DOHH2 (cell line): ENCODE data around the gene AIM2.

Experiments
- H3F3A ChIP-seq: fragments of 200-600 bp; sonication (generic), shearing (Covaris generic); 2 replicates; pipeline ENCODE4 v1.6.0; 2016; ENCODE audit warnings: antibody characterized with exemption, mild to moderate bottlenecking; ENCODE audit not compliant: control insufficient read depth, insufficient read depth
- H3K27ac ChIP-seq: fragments of 200-600 bp; sonication (generic); 2 replicates; pipeline ENCODE4 v1.5.1; 2014; ENCODE audit warnings: low read depth, mild to moderate bottlenecking, low read length, moderate library complexity
- H3K27me3 ChIP-seq: fragments of 200-600 bp; sonication (generic); 2 replicates; pipeline ENCODE4 v1.6.1; 2014; ENCODE audit warnings: mild to moderate bottlenecking, low read length, mixed read lengths; ENCODE audit not compliant: control insufficient read depth
- H3K36me3 ChIP-seq: fragments of 200-600 bp; sonication (generic); 2 replicates; pipeline ENCODE4 v1.6.1; 2014; ENCODE audit warnings: mild to moderate bottlenecking, low read length, moderate library complexity, mixed read lengths; ENCODE audit not compliant: control insufficient read depth
- H3K4me1 ChIP-seq: fragments of 200-600 bp; sonication (generic); 2 replicates; pipeline ENCODE4 v1.6.1; 2014; ENCODE audit warnings: mild to moderate bottlenecking, low read length, mixed read lengths; ENCODE audit not compliant: control insufficient read depth
- H3K4me2 ChIP-seq: fragments of 200-600 bp; sonication (generic); 2 replicates; pipeline ENCODE4 v1.6.0; 2014; ENCODE audit warnings: mild to moderate bottlenecking, low read length, moderate library complexity
- H3K4me3 ChIP-seq: fragments of 200-600 bp; sonication (generic); 2 replicates; pipeline ENCODE4 v1.5.1; 2014; ENCODE audit warnings: mild to moderate bottlenecking, low read length, mixed read lengths
- H3K79me2 ChIP-seq: fragments of 200-600 bp; sonication (generic); 2 replicates; pipeline ENCODE4 v1.6.1; 2014; ENCODE audit warnings: mild to moderate bottlenecking, low read length, mixed read lengths; ENCODE audit not compliant: control insufficient read depth
- H3K9me2 ChIP-seq: fragments of 200-600 bp; sonication (generic); replicated peaks from 2 replicates; pipeline ENCODE4 v1.6.1; 2014; ENCODE audit warnings: mild to moderate bottlenecking, low read length, mixed read lengths; ENCODE audit not compliant: control insufficient read depth
- H3K9me3 ChIP-seq: fragments of 200-600 bp; sonication (generic); 2 replicates; pipeline ENCODE4 v1.6.1; 2014; ENCODE audit warnings: antibody characterized with exemption, low read length, mixed read lengths; ENCODE audit not compliant: control insufficient read depth, insufficient read depth
- H4K20me1 ChIP-seq: fragments of 200-600 bp; sonication (generic); 2 replicates; pipeline ENCODE4 v1.6.0; 2014; ENCODE audit warnings: low read depth, mild to moderate bottlenecking, antibody characterized with exemption, low read length, moderate library complexity; ENCODE audit not compliant: control insufficient read depth, insufficient read depth
- EZH2phosphoT487 ChIP-seq: fragments of 200-600 bp; sonication (generic); IDR thresholded peaks from 2 replicates; pipeline ENCODE4 v1.6.1; 2017; ENCODE audit warnings: borderline replicate concordance, mild to moderate bottlenecking, antibody characterized with exemption, low read length, moderate library complexity, mixed read lengths
- TF ChIP-seq, protein P1 (sequence below): fragments of 200-600 bp; sonication (generic); IDR thresholded peaks from one replicate; pipeline ENCODE4 v1.5.1; 2014; ENCODE audit warnings: antibody characterized with exemption, mild to moderate bottlenecking, low read depth, low read length; ENCODE audit not compliant: poor library complexity, severe bottlenecking

The AIM2 gene

DNA sequence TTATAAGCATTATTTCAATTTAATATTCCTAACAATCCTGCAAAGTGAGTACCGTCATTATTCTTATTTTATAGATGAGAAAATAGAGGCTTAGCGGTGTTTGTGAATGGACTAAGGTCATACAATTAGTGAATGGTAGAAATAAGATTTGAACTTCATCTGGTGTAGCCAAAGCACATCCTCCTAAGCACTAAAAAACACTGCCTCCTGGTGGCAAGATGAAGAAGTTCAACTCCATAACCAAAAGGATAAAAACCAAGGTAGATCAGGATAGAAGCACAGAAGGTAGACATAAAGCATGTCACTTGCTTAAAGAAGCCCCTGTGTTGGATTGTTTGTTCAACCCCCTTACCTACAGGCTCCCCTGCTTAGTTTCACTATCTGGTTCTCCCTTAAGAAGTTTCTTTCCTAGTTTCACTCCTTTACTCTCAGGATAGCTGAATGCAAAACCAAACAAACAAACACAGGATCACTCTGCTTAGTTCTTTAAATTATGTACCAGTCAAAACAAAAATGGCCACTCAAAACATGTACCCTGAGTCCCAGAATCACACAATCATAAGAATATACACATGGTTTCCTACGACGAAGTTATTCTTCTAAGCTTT is 12.7 kb upstream of the AIM2 start:
- H3K9me3 ChIP-seq = no peaks in the 10 kb centered on the region
- H3K79me2 ChIP-seq = no peaks in the 10 kb centered on the region
- no peaks in the 10 kb centered on the region for H4K20me1 ChIP-seq
- no peak overlapping the region for H3K27ac ChIP-seq
- peaks cover 13% of the 10 kb centered on the region for H3K4me1 ChIP-seq
- no peaks in the 10 kb centered on the region for H3K36me3 ChIP-seq
- no peaks in the 10 kb centered on the region for H3K9me2 ChIP-seq
- TF ChIP-seq, protein P1, sequence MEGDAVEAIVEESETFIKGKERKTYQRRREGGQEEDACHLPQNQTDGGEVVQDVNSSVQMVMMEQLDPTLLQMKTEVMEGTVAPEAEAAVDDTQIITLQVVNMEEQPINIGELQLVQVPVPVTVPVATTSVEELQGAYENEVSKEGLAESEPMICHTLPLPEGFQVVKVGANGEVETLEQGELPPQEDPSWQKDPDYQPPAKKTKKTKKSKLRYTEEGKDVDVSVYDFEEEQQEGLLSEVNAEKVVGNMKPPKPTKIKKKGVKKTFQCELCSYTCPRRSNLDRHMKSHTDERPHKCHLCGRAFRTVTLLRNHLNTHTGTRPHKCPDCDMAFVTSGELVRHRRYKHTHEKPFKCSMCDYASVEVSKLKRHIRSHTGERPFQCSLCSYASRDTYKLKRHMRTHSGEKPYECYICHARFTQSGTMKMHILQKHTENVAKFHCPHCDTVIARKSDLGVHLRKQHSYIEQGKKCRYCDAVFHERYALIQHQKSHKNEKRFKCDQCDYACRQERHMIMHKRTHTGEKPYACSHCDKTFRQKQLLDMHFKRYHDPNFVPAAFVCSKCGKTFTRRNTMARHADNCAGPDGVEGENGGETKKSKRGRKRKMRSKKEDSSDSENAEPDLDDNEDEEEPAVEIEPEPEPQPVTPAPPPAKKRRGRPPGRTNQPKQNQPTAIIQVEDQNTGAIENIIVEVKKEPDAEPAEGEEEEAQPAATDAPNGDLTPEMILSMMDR = peak; percentile 80
- no peak for TF ChIP-seq EZH2phosphoT487
- no peak overlapping the region for H3K4me3 ChIP-seq
- H3F3A ChIP-seq = no peaks in the 10 kb centered on the region
- no peak overlapping the region for H3K4me2 ChIP-seq
- H3K27me3 ChIP-seq = no peaks in the 10 kb centered on the region

DNA sequence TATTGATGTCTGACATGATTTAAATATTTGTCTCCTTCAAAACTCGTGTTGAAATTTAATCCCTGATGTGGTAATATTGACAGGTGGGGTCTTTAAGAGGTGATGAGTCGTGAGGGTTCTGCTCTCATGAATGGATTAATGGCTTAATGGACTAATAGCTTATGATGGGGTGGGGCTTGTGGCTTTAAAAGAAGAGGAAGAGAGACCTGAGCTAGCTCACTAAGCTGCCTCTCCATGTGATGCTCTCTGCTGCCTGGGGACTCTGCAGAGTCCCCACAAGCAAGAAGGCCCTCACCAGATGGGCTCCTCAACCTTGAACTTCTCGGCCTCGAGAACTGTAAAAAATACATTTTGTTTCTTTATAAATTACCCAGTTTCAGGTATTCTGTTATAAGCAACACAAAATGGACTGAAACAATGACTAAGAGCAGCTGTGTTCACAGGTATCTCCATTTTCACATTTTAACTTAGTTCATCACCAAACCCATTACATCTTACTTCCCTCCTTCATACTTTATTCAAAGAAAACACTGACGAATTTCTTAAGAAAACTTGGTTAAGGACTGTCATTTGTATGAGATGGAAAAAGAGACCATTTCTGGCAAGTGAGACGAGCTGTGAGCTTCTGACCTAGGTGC is 12.1 kb upstream of the AIM2 start:
- H3K4me3 ChIP-seq = no peak overlapping the region
- H3K27ac ChIP-seq = no peak overlapping the region
- H3K27me3 ChIP-seq = no peaks in the 10 kb centered on the region
- no peaks in the 10 kb centered on the region for H3K79me2 ChIP-seq
- H3K4me1 ChIP-seq = peaks cover 13% of the 10 kb centered on the region
- no peaks in the 10 kb centered on the region for H4K20me1 ChIP-seq
- H3K9me3 ChIP-seq = no peaks in the 10 kb centered on the region
- H3K9me2 ChIP-seq = no peaks in the 10 kb centered on the region
- no peak overlapping the region for H3K4me2 ChIP-seq
- no peaks in the 10 kb centered on the region for H3K36me3 ChIP-seq
- no peaks in the 10 kb centered on the region for H3F3A ChIP-seq
- TF ChIP-seq, protein P1 = no peak
- TF ChIP-seq EZH2phosphoT487 = no peak

DNA sequence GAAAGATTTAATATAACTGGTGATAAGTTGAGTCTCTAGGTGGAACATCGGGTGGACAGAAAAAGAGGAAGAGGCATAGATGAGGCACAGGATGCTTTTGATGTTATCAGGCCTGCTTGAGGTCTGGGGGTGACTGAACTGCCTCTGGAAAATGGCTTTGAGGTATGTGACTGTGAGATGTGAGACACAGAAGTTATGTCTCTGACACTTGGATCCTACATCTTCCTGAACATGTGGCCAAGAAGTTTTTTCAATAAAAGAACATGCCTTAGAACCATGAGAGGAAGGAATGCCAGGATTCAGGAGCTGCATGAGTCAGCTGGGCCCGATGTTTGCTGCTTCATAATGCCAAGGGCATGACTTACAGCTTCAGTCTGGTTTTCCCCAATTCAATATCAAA is 11.5 kb upstream of the AIM2 start:
- Histone ChIP-seq H4K20me1 (no peaks in the 10 kb centered on the region), H3F3A (no peaks in the 10 kb centered on the region), H3K9me2 (no peaks in the 10 kb centered on the region), H3K4me2 (no peak overlapping the region), H3K79me2 (no peaks in the 10 kb centered on the region), H3K9me3 (no peaks in the 10 kb centered on the region), H3K36me3 (no peaks in the 10 kb centered on the region), H3K27me3 (no peaks in the 10 kb centered on the region), H3K4me1 (peaks cover 13% of the 10 kb centered on the region), H3K4me3 (no peak overlapping the region), H3K27ac (no peak overlapping the region)
- no peak for TF ChIP-seq EZH2phosphoT487
- TF ChIP-seq, protein P1 = no peak
